HEK293T (cell line): ENCODE measurements around the gene HEG1.

Experiments
- CTCF ChIA-PET: fragments of 350-600 bp; formaldehyde crosslinking; extraction: SDS; loops from one replicate; lab custom pipeline; 2021; ENCODE audit warnings: antibody characterized with exemption, inconsistent platforms; lab: Yijun Ruan, JAX
- POLR2A ChIA-PET: fragments of 350-600 bp; formaldehyde crosslinking; extraction: SDS; loops from one replicate; lab custom pipeline; 2020; ENCODE audit warnings: antibody characterized with exemption, inconsistent platforms; lab: Yijun Ruan, JAX
- DNase-seq: peaks from one replicate; pipeline ENCODE4 v3.0.0; 2012; ENCODE audit warnings: mixed read lengths; ENCODE audit errors: extremely low spot score
- ARNT ChIP-seq: fragments of 450-650 bp; IDR thresholded peaks from 2 replicates; pipeline ENCODE4 v1.6.1; 2017; ENCODE audit warnings: mild to moderate bottlenecking
- BHLHE40 ChIP-seq: fragments of 450-650 bp; IDR thresholded peaks from 2 replicates; pipeline ENCODE4 v1.6.1; 2016; ENCODE audit warnings: mild to moderate bottlenecking, moderate library complexity, borderline replicate concordance
- CTBP1 ChIP-seq: fragments of 450-650 bp; IDR thresholded peaks from 2 replicates; pipeline ENCODE4 v1.6.1; 2016; ENCODE audit warnings: borderline replicate concordance
- ELF4 ChIP-seq: fragments of 450-650 bp; IDR thresholded peaks from 2 replicates; pipeline ENCODE4 v1.6.1; 2017; ENCODE audit warnings: antibody characterized with exemption
- FOXA1 ChIP-seq: fragments of 450-650 bp; IDR thresholded peaks from 2 replicates; pipeline ENCODE4 v1.6.1; 2016; ENCODE audit warnings: mild to moderate bottlenecking
- FOXK2 ChIP-seq: fragments of 450-650 bp; IDR thresholded peaks from 2 replicates; pipeline ENCODE4 v1.6.1; 2016; ENCODE audit warnings: mild to moderate bottlenecking
- FOXM1 ChIP-seq: fragments of 450-650 bp; IDR thresholded peaks from 2 replicates; pipeline ENCODE4 v1.6.1; 2017; ENCODE audit warnings: mild to moderate bottlenecking, borderline replicate concordance
- HDGF ChIP-seq: fragments of 450-650 bp; IDR thresholded peaks from 2 replicates; pipeline ENCODE4 v1.6.1; 2017; ENCODE audit warnings: antibody characterized with exemption, borderline replicate concordance
- L3MBTL2 ChIP-seq: fragments of 450-650 bp; conservative IDR thresholded peaks from 2 replicates; pipeline ENCODE4 v1.6.1; 2016; ENCODE audit warnings: mild to moderate bottlenecking
- LEF1 ChIP-seq: fragments of 450-650 bp; IDR thresholded peaks from 2 replicates; pipeline ENCODE4 v1.6.1; 2017; ENCODE audit warnings: mild to moderate bottlenecking, borderline replicate concordance
- NFRKB ChIP-seq: fragments of 450-650 bp; IDR thresholded peaks from 2 replicates; pipeline ENCODE4 v1.6.1; 2016; ENCODE audit warnings: mild to moderate bottlenecking, moderate library complexity
- PKNOX1 ChIP-seq: fragments of 450-650 bp; IDR thresholded peaks from 2 replicates; pipeline ENCODE4 v1.6.1; 2016
- SP1 ChIP-seq: fragments of 450-650 bp; IDR thresholded peaks from 2 replicates; pipeline ENCODE4 v1.6.1; 2017
- SUZ12 ChIP-seq: fragments of 450-650 bp; IDR thresholded peaks from 2 replicates; pipeline ENCODE4 v1.6.1; 2016; ENCODE audit warnings: mild to moderate bottlenecking
- TARDBP ChIP-seq: fragments of 450-650 bp; IDR thresholded peaks from 2 replicates; pipeline ENCODE4 v1.6.1; 2016
- ZNF384 ChIP-seq: fragments of 450-650 bp; IDR thresholded peaks from 2 replicates; pipeline ENCODE4 v1.6.1; 2016

Gene HEG1

GRCh38 chr3:125052624-125053303, 3.0 kb downstream of the HEG1 start:
- ChIA-PET CTCF (interaction anchor here (0.7 kb wide), 1 partner anchor 419 kb away, joined by 4 read pairs; no protein-coding TSS in a partner anchor), POLR2A (interaction anchor here (0.9 to 1.4 kb wide), 3 partner anchors 10 to 28 kb away, joined by 3 to 4 read pairs (median 4); no protein-coding TSS in a partner anchor)
- DNase-seq, result no peak
- TF ChIP-seq HDGF, result no peak
- no peak for TF ChIP-seq CTBP1
- TF ChIP-seq SUZ12, result no peak
- TF ChIP-seq SP1, result no peak
- no peak for TF ChIP-seq NFRKB
- no peak for TF ChIP-seq ZNF384
- TF ChIP-seq FOXK2, result no peak
- TF ChIP-seq FOXA1, result no peak
- TF ChIP-seq PKNOX1, result no peak
- TF ChIP-seq BHLHE40, result no peak
- TF ChIP-seq TARDBP, result no peak

GRCh38 chr3:125051715-125052581, 3.8 kb downstream of the HEG1 start:
- CTCF ChIA-PET, result interaction anchor here (0.7 kb wide), 1 partner anchor 419 kb away, joined by 4 read pairs; no protein-coding TSS in a partner anchor
- DNase-seq, result no peak
- TF ChIP-seq PKNOX1 (no peak), CTBP1 (no peak), LEF1 (no peak), SUZ12 (no peak), FOXM1 (no peak), FOXK2 (no peak), BHLHE40 (no peak), ELF4 (no peak), L3MBTL2 (no peak), NFRKB (no peak), TARDBP (no peak), HDGF (no peak), SP1 (no peak), ZNF384 (no peak), FOXA1 (no peak)
- POLR2A ChIA-PET, result interaction anchor here (0.9 to 1.4 kb wide), 3 partner anchors 9 to 27 kb away, joined by 3 to 4 read pairs (median 4); no protein-coding TSS in a partner anchor

GRCh38 chr3:125051205-125051604, 4.6 kb downstream of the HEG1 start:
- POLR2A ChIA-PET, result no interaction called here
- DNase-seq, result no peak
- CTCF ChIA-PET, result no interaction called here
- no peak for TF ChIP-seq ZNF384
- TF ChIP-seq NFRKB, result no peak
- no peak for TF ChIP-seq TARDBP
- TF ChIP-seq PKNOX1, result no peak
- TF ChIP-seq FOXM1, result no peak
- no peak for TF ChIP-seq HDGF
- TF ChIP-seq CTBP1, result no peak

- no peak for DNase-seq
- CTCF ChIA-PET, result no interaction called here
- TF ChIP-seq BHLHE40 (no peak), NFRKB (no peak), LEF1 (no peak), CTBP1 (no peak), L3MBTL2 (no peak), ELF4 (no peak), FOXA1 (no peak), SP1 (no peak), FOXK2 (no peak), ZNF384 (no peak), ARNT (no peak), PKNOX1 (no peak)
- POLR2A ChIA-PET, result no interaction called here
These were observed 5.2 kb downstream of the HEG1 start for GRCh38 chr3:125050488-125051090.

- TF ChIP-seq BHLHE40, result no peak
- no peak for TF ChIP-seq HDGF
- no peak for TF ChIP-seq SUZ12
- no peak for TF ChIP-seq CTBP1
- no peak for TF ChIP-seq ELF4
- no peak for TF ChIP-seq PKNOX1
- POLR2A ChIA-PET, result no interaction called here
- CTCF ChIA-PET, result no interaction called here
- no peak for DNase-seq
These were observed 7.5 kb downstream of the HEG1 start for GRCh38 chr3:125048282-125048681.
